GM20431 (cell line): ENCODE data around the gene SMYD2.

Source experiments
- in situ Hi-C: fragments of 300-500 bp; cut with MseI, MboI; formaldehyde crosslinking; loops from one replicate; pipeline ENCODE4 v1.15.0; 2020; ENCODE audit warnings: low sequenced_read_pairs; ENCODE audit not compliant: unreplicated experiment

The SMYD2 gene

DNA sequence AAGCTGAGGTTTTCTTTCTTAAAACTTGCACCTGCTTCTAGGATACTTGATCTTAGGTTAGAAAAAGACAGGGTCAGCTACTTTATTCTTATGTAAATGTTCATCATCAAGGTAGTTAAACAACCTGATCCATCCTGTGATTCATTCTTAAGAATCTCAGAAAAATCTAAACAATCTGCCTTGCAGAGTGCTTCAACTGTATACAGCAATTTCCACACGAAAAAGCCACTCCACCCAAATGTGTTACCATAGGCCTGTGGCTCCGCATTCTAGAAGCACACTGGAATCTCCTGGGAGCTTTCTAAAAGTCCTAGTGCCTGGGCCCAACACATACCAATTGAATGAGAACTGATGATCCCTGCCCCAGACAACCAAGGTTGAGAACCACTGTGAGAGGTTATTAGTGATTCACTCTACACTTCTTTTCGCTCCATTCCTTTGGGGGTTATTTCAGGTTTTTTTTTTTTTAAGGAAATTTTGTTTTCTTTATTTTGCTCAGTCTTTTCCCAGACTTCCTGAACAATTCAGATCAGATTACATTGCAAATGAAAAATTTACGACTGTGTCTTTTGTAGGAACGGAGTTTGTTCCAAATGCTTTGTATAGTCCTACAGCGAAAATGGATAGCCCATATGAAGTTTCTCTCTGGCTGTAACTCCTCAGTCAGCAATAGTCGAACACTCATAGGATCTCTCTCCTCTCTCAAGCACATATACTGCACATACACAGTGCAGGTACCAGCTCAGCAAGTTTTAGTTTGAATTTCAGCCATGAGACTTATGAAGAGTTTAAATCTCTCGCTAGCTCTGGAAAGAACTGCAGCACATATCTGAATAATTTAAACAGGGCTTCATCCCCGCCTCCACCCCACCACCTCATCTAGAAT, 16.1 kb downstream of the SMYD2 start:
- in situ Hi-C loops: no loop called here

DNA sequence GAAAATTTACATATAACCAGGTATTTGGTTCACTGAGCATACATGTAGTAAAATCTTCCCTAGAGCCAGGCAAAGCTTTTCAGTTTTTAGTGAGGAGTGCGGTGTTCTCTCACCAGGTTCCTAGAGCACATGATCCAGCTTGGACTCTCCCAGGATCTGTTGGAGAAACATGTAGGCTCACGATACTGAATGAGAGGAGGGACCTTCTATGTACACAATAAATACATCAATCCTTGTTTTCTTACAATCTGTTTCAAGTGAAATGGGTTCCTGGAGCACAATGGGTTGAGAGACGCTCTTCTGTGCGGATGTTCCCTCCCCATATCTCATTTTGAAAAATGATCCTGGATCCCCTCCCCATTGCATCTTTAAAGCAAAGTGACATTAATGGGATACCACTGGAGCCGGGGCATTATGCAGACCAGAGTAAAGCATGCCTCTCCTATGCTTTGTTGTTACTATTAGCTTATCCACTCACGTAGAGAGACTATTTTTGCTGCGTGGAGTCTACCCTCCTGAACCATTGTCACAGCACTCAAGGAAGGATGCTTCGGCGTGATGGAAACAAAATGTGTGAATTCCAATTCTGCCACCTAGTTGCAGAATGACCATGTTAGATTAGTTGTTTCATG, 19.3 kb downstream of the SMYD2 start:
- in situ Hi-C loops: no loop called here

DNA sequence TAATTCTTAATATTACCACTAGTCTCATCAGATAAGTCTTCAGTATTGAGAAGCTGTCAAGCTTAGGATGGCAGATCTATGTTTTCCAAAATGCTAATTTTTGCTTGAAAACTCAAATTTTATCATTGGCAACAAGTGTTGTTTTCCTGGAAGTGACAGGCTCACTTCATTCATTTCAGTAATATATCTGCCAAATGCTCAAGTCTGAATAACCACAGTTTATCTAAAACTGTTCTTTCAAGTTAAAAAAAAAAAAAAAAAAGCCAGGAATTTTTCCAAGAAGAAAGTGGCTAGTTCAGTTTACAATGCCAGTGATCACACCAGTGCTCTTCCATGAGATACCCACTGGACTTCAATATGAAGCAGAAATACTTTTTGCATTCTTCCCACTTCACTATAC, 20.6 kb downstream of the SMYD2 start:
- in situ Hi-C loops: no loop called here

DNA sequence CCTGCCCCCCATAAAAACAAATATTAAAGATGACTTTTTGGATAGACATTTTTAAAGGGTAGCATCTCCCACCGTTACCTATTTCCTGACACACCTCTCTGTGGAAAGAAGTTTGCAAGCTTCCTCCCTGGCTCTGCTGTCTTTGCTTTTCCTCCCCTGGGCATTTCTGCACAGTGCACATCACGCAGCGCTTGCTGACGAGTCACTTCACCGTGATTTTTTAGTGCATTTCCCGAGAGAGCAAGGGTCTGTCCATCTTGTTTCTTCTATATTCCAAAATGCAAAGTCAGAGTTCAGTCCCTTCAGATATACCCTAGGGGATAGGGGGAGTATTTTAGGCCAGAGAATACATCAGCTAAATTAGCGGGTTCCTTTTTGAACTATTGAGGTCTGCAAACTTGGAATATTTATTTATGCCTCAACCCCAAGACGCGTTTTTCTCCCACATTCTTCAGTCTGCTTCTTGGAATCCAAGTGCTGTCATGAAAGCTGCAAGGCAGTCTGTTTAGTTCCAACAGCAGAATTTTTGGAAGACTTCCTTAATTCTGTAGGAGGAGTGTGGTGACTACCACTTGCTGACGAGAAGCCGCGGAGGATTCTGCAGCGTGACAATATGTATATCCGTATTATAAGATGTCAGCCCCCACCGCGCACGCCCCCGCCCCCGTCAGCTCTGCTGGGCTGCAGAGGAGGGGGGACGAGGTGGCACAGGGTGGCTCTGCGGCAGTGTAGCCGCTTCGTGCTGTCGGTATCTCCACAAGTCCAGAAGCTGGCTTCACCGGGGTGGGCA, 22.4 kb downstream of the SMYD2 start:
- in situ Hi-C loops: no loop called here

DNA sequence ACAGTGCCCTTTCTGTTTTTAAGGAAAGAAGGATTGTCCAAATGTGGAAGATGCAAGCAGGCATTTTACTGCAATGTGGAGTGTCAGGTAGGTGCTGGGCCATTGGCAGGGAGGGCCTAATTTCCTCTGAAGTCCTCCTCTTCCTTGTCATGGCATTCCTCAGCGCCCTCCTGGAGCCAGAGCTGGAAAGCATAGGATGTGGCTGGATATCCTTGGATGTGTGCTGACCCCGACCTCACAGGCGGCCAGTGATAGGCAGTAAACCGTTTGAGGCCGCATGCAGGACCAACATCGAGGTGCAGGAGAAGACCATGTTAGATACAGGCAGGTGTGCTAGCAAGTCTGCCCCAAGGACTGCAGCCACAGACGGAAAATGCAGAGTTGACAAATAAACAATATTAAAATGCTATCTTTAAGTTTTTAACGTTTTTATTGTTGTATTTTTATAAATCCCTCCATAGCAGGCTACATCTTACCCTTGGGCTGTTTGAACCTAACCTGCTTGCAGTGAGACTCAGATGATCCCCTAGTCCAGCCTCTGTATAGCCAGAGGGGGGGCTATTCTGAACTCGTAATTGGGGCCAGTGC, 24.3 kb downstream of the SMYD2 start:
- in situ Hi-C loops: no loop called here

DNA sequence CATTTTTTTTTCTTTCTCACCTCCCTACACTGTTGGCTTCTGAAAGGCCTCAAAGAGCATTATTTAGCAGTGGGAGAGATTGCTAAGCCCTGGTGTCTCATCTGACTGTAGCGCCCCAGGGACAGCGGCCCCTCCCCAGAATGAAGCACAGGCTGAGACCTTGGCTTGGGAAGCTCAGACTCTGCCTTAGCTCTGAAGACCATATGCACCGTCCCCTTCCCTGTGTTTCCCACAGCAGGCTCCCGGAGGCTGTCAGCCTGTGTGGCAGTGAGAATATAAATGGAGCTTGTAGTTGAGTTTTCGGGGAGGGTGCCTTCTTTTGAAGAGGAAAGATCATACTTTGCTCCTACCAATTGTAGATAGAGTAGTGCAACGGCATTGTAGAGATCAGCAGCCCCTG, 25.3 kb downstream of the SMYD2 start:
- in situ Hi-C loops: no loop called here

DNA sequence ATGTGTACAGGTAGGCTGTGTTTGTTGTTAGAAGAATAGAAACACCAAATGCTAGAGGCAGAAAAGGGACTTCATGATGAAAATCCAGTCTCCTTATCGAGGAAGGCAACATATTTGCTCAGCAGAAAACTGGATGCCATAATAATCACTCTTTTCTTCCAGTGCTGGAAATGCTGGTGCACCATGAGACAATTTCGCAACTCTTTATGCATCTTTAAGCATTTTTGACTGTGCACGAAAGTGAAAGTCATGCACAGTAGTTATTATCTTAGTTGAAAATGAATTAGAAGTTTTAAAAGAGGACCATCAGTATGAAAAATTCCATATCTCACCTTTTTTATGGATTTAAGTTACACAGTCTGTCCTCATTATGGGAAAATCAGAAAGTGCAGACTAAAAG, 29.1 kb downstream of the SMYD2 start:
- in situ Hi-C loops: no loop called here

DNA sequence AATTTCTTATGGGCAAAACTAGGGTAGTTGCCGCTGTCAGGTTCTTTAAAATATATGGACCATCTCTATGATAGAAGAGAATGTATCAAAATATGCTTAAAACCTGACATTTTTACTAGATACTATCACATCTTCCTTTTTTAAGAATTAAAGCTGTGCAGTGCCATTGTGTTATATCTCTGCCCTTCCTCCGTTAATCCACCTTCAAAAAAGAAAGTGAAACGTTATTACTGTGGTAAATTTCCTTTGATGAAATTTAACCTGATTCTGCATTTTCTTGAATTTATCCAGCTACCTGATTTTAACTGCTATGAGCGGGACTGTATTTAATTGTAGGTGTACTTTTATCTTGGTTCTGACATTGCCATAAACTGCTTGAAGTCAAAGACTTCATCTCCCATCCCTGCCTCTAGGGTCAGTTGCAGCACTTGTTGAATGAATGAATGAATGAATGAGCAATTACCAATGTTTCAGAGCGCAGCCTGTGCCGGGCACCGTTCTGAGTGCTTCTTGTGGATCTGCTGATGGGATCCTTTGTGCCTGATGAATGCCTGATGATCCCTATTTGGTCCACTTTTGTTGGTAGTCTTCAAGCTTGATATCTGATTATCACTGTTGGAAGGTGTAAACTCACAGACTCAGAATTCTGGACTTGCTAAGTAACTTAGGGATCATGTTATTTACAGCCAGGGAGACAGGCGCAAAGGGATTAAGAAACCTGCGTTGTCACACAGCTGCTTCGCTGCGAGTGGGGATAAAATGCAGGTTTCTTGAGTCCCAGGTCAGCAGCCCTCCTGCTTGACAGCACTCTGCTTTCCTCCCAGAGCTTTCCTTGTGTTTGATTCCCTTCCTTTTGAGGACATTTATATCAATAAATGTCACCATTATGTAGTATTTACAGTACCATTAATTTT, 30.1 kb downstream of the SMYD2 start:
- in situ Hi-C loops: no loop called here

DNA sequence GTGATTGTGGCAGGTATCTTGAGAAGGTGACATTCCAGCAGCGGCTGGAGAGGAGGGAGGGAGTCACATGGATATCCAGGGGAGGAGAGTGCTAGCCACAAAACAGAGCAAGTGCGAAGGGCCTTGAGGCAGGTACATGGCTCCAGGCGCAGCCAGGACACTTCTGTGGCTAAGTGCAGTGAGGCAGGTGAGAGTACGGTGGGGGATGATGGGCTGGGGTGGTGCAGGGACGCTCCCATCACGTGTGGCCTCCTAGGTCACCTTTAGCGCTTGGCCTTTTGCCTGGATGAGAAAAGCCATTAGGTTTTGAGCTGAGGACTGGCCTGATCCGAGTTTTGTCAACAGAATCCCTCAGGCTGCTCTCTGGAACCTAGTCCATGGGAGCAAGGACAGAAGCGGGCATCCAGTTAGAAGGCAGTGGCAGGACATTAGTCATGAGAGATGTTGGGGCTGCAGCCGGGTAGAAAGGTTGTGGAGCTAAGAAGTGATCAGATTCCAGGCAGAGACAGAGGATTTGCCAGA, 31.6 kb downstream of the SMYD2 start:
- in situ Hi-C loops: no loop called here

DNA sequence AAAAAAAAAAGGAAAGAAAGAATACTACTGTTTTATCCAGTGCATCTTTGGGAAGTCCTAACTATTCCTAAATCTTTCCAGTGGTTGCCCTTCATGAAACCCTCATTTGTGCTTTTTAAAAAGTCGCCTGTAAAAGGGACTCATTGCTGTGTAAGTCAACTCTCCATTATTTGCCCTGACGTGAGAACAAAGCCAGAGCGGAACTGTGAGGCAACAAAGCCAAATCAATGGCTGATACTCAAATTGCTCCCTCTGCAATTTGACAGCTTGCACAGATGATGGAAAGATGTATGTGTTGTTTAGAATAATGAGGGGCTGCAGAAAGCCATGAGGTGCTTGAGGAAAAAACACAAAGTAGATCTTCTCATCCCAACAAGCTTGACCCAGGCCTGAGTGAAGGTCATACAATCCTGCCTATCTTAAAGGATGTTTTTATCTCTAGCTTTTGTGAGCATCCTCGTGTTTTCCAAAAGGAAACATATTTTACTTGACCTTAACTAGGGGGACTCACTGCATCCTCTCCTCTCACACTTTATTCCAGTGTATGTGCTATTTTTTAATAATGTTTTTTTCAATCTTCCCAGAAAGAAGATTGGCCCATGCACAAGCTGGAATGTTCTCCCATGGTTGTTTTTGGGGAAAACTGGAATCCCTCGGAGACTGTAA, 33.4 kb downstream of the SMYD2 start:
- in situ Hi-C loops: no loop called here

DNA sequence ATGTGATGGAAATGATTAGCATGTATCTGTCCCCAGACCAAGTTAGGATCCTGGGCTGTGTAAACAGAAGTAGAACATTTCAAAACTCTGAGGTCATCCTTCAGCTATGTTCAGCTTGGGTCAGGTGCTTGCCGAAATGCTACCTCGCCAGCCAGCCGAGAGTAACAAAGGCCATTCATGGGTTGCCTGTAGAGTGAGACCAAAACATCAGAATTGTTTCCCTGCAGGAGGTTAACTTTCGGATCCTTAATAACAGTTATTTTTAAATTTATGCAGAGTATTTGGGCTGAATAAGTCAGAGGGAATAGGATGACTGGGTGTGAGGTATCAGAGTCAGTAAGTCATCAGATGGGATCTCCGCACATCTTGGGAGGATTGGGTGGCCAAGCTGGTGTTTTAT, 35.6 kb downstream of the SMYD2 start:
- in situ Hi-C loops: no loop called here

DNA sequence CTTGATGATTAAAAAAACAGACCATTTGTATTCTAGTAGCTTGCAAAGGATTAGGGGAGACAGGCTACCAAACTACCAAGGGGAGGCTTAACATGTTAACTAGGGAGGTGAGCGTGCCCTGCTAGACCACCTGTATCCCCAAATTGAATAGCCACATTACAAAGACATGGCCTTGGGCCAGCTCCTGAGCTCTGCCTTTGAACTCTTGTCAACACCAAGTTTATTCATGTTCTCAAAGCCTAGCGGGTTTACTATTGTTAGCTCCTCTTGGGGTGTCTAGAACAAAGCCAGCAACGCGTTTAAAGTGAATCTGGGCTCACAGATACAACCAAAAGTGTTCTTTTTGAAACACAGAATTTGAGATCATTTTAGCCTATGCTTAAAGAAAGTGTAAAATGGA, 36.3 kb downstream of the SMYD2 start:
- in situ Hi-C loops: no loop called here

DNA sequence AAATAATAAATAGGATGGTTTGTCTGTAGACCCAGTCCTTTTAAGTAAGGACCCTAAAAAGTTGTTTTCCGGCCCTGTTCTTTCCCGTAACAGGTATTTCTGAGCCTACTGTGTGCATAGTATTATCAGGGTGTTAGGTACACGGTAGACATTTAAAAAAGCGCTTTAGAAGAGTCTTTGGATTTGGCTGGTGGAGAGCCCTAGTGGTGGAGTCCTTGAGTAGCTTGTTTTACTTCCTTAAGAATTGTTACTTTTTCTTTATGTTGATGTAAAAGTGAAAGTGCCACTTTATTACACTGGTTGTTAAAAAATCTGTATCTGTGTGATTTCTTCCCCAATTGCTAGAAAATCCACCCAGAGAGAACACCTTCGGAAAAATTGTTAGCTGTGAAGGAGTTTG, 36.8 kb downstream of the SMYD2 start:
- in situ Hi-C loops: no loop called here

DNA sequence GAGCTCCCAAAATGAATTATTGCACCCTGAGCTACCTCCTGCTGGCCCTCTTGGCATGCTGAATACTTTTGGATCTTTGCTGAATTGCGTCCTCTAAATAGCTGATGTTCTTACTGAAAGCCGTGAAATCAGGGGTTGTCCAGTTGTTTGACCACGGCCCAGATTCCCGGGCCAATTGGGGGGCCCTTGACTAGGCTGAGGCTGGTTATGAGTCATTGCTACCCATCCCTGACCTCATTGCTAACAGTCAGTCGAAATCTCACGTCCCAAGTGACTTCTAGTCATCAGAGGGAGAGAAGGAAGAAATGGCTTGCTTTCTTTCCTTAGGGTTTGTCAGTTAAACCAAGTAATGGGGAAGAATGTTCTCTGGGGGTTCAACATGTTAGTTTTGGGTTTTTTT, 37.4 kb downstream of the SMYD2 start:
- in situ Hi-C loops: no loop called here

DNA sequence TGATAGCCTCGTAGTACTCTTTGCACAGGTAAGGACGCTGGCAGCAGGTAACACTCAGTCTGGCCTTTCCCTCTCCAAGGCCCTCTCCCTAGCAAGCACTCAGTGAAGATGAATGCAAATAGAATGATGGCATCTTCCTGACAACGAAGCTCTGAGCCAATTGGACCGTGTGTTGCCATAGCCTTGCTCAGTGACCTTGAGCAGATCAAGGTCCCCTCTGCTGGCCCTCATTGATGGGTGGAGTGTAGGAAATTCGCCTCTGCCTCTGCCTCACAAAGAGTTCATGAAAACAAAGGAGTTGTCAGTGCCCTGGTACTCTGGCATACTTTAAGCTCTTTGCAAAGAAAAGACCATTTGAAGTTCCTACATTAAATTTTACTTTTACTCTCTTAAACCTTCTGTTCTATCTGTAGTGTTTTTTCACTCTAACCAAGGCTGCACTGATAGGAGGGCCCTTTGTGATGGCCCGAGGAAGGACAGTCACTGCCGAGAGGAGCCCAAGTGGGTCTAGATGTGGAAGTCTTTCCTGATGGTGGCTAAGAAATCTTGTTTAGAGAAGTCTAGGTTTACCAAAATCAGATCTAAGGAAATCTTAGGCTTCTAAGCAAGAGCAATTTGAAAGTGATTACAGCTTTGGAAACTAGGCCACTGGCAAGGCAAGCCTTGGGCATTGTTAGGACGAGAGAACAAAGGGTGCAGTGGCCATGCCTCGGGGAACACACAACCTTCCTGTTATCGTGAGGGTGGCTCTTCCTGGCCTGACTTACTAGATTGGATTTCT, 38.2 kb downstream of the SMYD2 start:
- in situ Hi-C loops: no loop called here

DNA sequence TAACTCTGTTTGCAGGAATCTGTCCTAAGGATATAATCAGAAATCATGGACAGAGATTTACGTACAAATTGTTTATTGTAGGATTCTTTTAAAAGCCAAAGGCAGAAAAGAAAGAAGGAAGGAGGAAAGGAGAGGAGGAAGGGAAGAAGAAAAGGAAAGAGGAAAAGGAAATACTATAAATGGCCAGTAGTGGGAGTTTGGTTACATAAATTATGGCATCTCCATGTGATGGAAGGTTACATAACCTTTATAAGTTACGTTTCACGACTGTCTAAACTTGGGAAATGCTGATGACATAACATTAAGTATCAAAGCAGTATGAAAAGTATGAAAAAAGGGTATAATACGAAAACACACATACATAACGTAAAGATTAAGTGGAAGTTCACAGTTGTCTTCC, 39.0 kb downstream of the SMYD2 start:
- in situ Hi-C loops: loop anchor here (10.0 kb wide), 1 partner anchor 45 kb away; no protein-coding TSS in a partner anchor

DNA sequence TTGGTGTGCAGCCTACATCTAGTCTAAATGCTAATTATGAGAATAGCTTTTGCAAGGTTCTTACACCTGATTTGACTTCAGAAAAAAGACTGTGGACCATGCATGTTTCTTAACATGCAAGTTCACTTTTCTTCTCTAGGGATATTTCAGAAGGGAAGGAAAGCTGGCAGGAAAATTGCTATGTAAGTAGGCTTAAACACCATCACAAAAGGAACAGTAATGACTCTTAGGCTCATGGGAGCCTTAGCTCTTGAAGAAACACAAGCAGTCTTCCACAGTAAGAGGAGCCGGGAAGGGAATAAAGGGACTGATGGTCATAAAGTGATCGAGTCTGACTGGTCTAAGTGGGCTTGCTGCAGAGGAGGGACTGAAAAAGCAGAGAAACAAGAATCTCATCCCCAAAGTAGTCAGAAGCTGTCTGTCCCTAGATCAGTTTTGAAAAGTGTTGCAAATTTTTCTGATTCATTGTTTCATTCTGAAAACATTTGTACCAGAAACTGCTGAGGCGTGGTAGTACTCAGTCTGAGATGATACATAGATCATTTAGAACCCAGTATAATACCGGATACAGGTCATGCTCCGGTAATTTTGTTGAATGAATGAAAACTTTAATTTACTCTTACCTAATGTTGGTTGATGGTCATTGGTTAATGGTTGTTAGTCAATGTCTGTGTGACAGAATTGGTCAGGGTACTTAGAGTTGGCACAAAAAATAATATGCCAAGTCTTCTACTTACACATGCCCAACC, 40.9 kb downstream of the SMYD2 start:
- in situ Hi-C loops: loop anchor here (10.0 kb wide), 1 partner anchor 47 kb away; no protein-coding TSS in a partner anchor
